ENCODE results near the gene CCDC102B. TPM values are rescaled to one million over a fixed set of nuclear protein-coding genes. Genes with fewer than 3 reads are reported as not detected.

Gene CCDC102B
- total RNA-seq, 1 experiment from 2014 or later: 3.1 TPM

GRCh38 chr18:68928762-68929675, 131.1 kb downstream of the CCDC102B start:
- H3K9me3 Mint-ChIP-seq: no peaks in the 10 kb centered on the region
- ATAC-seq: peak; percentile 75
- POLR2A ChIA-PET: no interaction called here
- DNase-seq (ENCODE audit: low spot score): no peak
- peaks cover 25% of the 10 kb centered on the region for H3K4me1 Mint-ChIP-seq
- no peak overlapping the region; the same call in 1 of the 2 replicates for H3K4me3 Mint-ChIP-seq
- peak overlapping the region; percentile 10 for H3K27ac Mint-ChIP-seq
- CTCF ChIA-PET: interaction anchor here (0.6 to 1.3 kb wide), 2 partner anchors 430 to 556 kb away, joined by 3 read pairs; no protein-coding TSS in a partner anchor
- peaks cover 7% of the 10 kb centered on the region; the same call in 1 of the 2 replicates for H3K27me3 Mint-ChIP-seq (ENCODE audit: low read depth)
- no peaks in the 10 kb centered on the region for H3K36me3 Mint-ChIP-seq
- TF ChIP-seq ZNF263 (CRISPR knock-in tag; IDR thresholded peaks at IDR 0.05; ENCODE audit: low read depth): no peak
- TF ChIP-seq MAX (CRISPR knock-in tag; IDR thresholded peaks at IDR 0.05): peak; percentile 19; the same call in 1 of the 2 replicates

- Mint-ChIP-seq H3K27ac (no peak overlapping the region), H3K4me1 (peaks cover 4% of the 10 kb centered on the region), H3K27me3 (ENCODE audit: low read depth) (no peaks in the 10 kb centered on the region), H3K9me3 (peaks cover 5% of the 10 kb centered on the region; the same call in 1 of the 2 replicates), H3K36me3 (no peaks in the 10 kb centered on the region; the same call in 1 of the 2 replicates), H3K4me3 (no peak overlapping the region)
- ATAC-seq: no peak
- ChIA-PET CTCF (no interaction called here), POLR2A (no interaction called here)
- no peak for DNase-seq (ENCODE audit: low spot score)
- TF ChIP-seq NFATC4 (CRISPR knock-in tag; IDR thresholded peaks at IDR 0.05): no peak
- TF ChIP-seq ZNF138 (CRISPR knock-in tag; conservative IDR thresholded peaks at IDR 0.05): no peak
- no peak for TF ChIP-seq GRHL2 (CRISPR knock-in tag; IDR thresholded peaks at IDR 0.05; ENCODE audit: insufficient replicate concordance, severe bottlenecking)
- TF ChIP-seq E2F4 (CRISPR knock-in tag; IDR thresholded peaks at IDR 0.05; ENCODE audit: borderline replicate concordance, low read depth): no peak
- TF ChIP-seq ZNF396 (CRISPR knock-in tag; IDR thresholded peaks at IDR 0.05; ENCODE audit: borderline replicate concordance): no peak
- no peak for TF ChIP-seq IRF2 (CRISPR knock-in tag; IDR thresholded peaks at IDR 0.05; ENCODE audit: borderline replicate concordance, low read depth)
- no peak for TF ChIP-seq ZNF281 (CRISPR knock-in tag; IDR thresholded peaks at IDR 0.05)
- no peak for TF ChIP-seq AFF4 (CRISPR knock-in tag; IDR thresholded peaks at IDR 0.05; ENCODE audit: borderline replicate concordance)
- TF ChIP-seq PRDM15 (CRISPR knock-in tag; IDR thresholded peaks at IDR 0.05): no peak
- no peak for TF ChIP-seq RORB (CRISPR knock-in tag; IDR thresholded peaks at IDR 0.05)
- no peak for TF ChIP-seq ARID4B (CRISPR knock-in tag; IDR thresholded peaks at IDR 0.05; ENCODE audit: borderline replicate concordance)
- no peak for TF ChIP-seq CREB1 (CRISPR knock-in tag; IDR thresholded peaks at IDR 0.05)
- no peak for TF ChIP-seq SOX15 (CRISPR knock-in tag; IDR thresholded peaks at IDR 0.05)
- no peak for TF ChIP-seq ETV6 (CRISPR knock-in tag; IDR thresholded peaks at IDR 0.05)
- no peak for TF ChIP-seq TEAD4 (CRISPR knock-in tag; IDR thresholded peaks at IDR 0.05)
Observed at GRCh38 chr18:68935686-68936085, 137.8 kb downstream of the CCDC102B start.

All from WTC11 (cell line).